SK-N-SH treated with all-trans-retinoic acid at 6 μM for 48 hours (cell line): ENCODE results near the gene MRPS21.

Experiments used
- ATAC-seq: fragments of 200-7000 bp; cut with Tn5 transposase; 3 replicates; pipeline ENCODE4 v1.9.1; 2020; ENCODE audit warnings: mild to moderate bottlenecking, moderate library complexity
- ARNTL ChIP-seq: fragments of 450-650 bp; formaldehyde crosslinking; IDR thresholded peaks from 2 replicates; pipeline ENCODE4 v1.5.0; 2020; ENCODE audit warnings: low read depth, mild to moderate bottlenecking, moderate library complexity, borderline replicate concordance
- BACH2 ChIP-seq: fragments of 250-450 bp; sonication (Bioruptor Pico); IDR thresholded peaks from 2 replicates; pipeline ENCODE4 v1.9.0; 2021; ENCODE audit warnings: mild to moderate bottlenecking, borderline replicate concordance
- CSDC2 ChIP-seq: fragments of 250-450 bp; sonication (Bioruptor Pico); IDR thresholded peaks from 2 replicates; pipeline ENCODE4 v1.5.0; 2020; ENCODE audit warnings: mild to moderate bottlenecking, moderate library complexity
- ESRRG ChIP-seq: fragments of 250-450 bp; sonication (Bioruptor Pico); IDR thresholded peaks from 2 replicates; pipeline ENCODE4 v1.6.1; 2021; ENCODE audit warnings: mild to moderate bottlenecking
- GLIS3 ChIP-seq: fragments of 250-450 bp; sonication (Bioruptor Pico); IDR thresholded peaks from 2 replicates; pipeline ENCODE4 v1.5.0; 2020; ENCODE audit warnings: mild to moderate bottlenecking, moderate library complexity
- ISL1 ChIP-seq: fragments of 250-450 bp; sonication (Bioruptor Pico); IDR thresholded peaks from 2 replicates; pipeline ENCODE4 v2.1.2; 2022; ENCODE audit warnings: mild to moderate bottlenecking, moderate library complexity
- OSR1 ChIP-seq: fragments of 250-450 bp; sonication (Bioruptor Pico); IDR thresholded peaks from 2 replicates; pipeline ENCODE4 v1.8.0; 2022; ENCODE audit warnings: moderate library complexity, mild to moderate bottlenecking, inconsistent platforms
- PATZ1 ChIP-seq: fragments of 250-450 bp; sonication (Bioruptor Pico); IDR thresholded peaks from 2 replicates; pipeline ENCODE4 v1.8.0; 2020; ENCODE audit warnings: mild to moderate bottlenecking, moderate library complexity, borderline replicate concordance
- PPARA ChIP-seq: fragments of 250-450 bp; sonication (Bioruptor Pico); IDR thresholded peaks from 2 replicates; pipeline ENCODE4 v1.5.0; 2020; ENCODE audit warnings: mild to moderate bottlenecking, borderline replicate concordance
- TCF4 ChIP-seq: fragments of 250-450 bp; sonication (Bioruptor Pico); IDR thresholded peaks from 2 replicates; pipeline ENCODE4 v1.8.0; 2021; ENCODE audit warnings: mild to moderate bottlenecking, moderate library complexity, borderline replicate concordance
- ZC3H10 ChIP-seq: fragments of 250-450 bp; sonication (Bioruptor Pico); IDR thresholded peaks from 2 replicates; pipeline ENCODE4 v1.5.1; 2021; ENCODE audit warnings: mild to moderate bottlenecking, moderate library complexity
- ZFP3 ChIP-seq: fragments of 250-450 bp; sonication (Bioruptor Pico); IDR thresholded peaks from 2 replicates; pipeline ENCODE4 v1.5.0; 2020; ENCODE audit warnings: mild to moderate bottlenecking, moderate library complexity
- ZFP30 ChIP-seq: fragments of 450-650 bp; formaldehyde crosslinking; IDR thresholded peaks from 2 replicates; pipeline ENCODE4 v1.5.0; 2022; ENCODE audit warnings: mild to moderate bottlenecking, moderate library complexity
- ZNF565 ChIP-seq: fragments of 450-650 bp; formaldehyde crosslinking; conservative IDR thresholded peaks from 2 replicates; pipeline ENCODE4 v1.5.0; 2020; ENCODE audit warnings: low read depth, mild to moderate bottlenecking, moderate library complexity
- ZNF70 ChIP-seq: fragments of 450-650 bp; formaldehyde crosslinking; IDR thresholded peaks from 2 replicates; pipeline ENCODE4 v1.5.0; 2020; ENCODE audit warnings: mild to moderate bottlenecking, moderate library complexity
- TF ChIP-seq, protein P1 (sequence below): fragments of 250-450 bp; sonication (Bioruptor Pico); IDR thresholded peaks from 2 replicates; pipeline ENCODE4 v1.8.0; 2021; ENCODE audit warnings: low read depth, mild to moderate bottlenecking, moderate library complexity, borderline replicate concordance
- TF ChIP-seq, protein P2 (sequence below): fragments of 250-450 bp; sonication (Bioruptor Pico); IDR thresholded peaks from 2 replicates; pipeline ENCODE4 v1.5.1; 2021; ENCODE audit warnings: mild to moderate bottlenecking, moderate library complexity
- TF ChIP-seq, protein P3 (sequence below): fragments of 250-450 bp; sonication (Bioruptor Pico); IDR thresholded peaks from 2 replicates; pipeline ENCODE4 v1.5.1; 2020; ENCODE audit warnings: low read depth, mild to moderate bottlenecking, moderate library complexity
- TF ChIP-seq, protein P4 (sequence below): fragments of 250-450 bp; sonication (Bioruptor Pico); IDR thresholded peaks from 2 replicates; pipeline ENCODE4 v1.5.0; 2020; ENCODE audit warnings: mild to moderate bottlenecking, moderate library complexity

The MRPS21 gene

DNA sequence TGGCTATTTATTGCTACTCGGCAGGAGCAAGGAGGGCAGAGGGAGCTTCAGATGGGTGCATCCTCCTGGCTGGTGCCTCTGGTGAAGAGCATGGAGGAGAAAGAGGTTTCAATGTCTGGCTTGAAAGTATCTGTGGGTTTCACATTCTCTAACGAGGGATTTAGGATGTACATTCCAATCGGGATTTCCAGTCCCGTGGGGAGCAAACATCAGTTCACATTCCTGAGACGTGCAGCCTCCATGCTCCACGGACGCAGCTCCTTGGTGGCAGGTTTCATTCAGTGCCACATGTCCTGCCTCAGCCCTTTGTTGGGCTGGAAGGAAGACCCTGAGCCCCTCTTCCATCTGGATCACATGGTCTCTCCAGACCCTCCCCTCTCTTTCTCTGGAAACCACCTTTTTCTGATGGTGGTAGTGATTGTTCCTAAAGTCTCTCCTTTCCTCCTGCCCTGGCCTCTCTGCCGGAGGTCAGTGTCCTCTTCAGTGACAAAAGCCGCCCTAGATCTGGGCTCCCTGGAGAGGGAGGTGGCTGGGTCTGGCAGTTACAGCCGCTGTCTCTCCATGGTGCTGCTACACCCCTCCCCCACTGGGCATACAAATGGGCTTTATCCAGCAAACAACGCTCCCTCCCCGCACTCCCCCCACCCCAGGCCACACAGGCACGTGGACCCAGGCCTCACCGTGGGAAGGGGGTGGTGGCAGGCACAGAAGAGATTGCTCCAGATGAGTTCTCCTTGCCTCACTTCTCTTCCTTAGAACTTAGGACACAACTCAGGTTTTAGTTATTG is 36.9 kb upstream of the MRPS21 start:
- ATAC-seq, result no peak
- TF ChIP-seq, protein P1, sequence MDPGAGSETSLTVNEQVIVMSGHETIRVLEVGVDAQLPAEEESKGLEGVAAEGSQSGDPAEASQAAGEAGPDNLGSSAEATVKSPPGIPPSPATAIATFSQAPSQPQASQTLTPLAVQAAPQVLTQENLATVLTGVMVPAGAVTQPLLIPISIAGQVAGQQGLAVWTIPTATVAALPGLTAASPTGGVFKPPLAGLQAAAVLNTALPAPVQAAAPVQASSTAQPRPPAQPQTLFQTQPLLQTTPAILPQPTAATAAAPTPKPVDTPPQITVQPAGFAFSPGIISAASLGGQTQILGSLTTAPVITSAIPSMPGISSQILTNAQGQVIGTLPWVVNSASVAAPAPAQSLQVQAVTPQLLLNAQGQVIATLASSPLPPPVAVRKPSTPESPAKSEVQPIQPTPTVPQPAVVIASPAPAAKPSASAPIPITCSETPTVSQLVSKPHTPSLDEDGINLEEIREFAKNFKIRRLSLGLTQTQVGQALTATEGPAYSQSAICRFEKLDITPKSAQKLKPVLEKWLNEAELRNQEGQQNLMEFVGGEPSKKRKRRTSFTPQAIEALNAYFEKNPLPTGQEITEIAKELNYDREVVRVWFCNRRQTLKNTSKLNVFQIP (CRISPR knock-in tag), result no peak
- TF ChIP-seq BACH2 (no peak), ZNF565 (no peak), ESRRG (CRISPR knock-in tag) (no peak), GLIS3 (CRISPR knock-in tag) (no peak), TCF4 (CRISPR knock-in tag) (no peak), ZNF70 (no peak), ZFP3 (CRISPR knock-in tag) (no peak), PPARA (CRISPR knock-in tag) (no peak), ISL1 (CRISPR knock-in tag) (no peak), OSR1 (CRISPR knock-in tag) (no peak), PATZ1 (CRISPR knock-in tag) (no peak), ZC3H10 (CRISPR knock-in tag) (no peak)
- TF ChIP-seq, protein P2, sequence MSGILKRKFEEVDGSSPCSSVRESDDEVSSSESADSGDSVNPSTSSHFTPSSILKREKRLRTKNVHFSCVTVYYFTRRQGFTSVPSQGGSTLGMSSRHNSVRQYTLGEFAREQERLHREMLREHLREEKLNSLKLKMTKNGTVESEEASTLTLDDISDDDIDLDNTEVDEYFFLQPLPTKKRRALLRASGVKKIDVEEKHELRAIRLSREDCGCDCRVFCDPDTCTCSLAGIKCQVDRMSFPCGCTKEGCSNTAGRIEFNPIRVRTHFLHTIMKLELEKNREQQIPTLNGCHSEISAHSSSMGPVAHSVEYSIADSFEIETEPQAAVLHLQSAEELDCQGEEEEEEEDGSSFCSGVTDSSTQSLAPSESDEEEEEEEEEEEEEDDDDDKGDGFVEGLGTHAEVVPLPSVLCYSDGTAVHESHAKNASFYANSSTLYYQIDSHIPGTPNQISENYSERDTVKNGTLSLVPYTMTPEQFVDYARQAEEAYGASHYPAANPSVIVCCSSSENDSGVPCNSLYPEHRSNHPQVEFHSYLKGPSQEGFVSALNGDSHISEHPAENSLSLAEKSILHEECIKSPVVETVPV (CRISPR knock-in tag), result no peak
- TF ChIP-seq, protein P3, sequence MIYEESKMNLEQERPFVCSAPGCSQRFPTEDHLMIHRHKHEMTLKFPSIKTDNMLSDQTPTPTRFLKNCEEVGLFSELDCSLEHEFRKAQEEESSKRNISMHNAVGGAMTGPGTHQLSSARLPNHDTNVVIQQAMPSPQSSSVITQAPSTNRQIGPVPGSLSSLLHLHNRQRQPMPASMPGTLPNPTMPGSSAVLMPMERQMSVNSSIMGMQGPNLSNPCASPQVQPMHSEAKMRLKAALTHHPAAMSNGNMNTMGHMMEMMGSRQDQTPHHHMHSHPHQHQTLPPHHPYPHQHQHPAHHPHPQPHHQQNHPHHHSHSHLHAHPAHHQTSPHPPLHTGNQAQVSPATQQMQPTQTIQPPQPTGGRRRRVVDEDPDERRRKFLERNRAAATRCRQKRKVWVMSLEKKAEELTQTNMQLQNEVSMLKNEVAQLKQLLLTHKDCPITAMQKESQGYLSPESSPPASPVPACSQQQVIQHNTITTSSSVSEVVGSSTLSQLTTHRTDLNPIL, result no peak
- TF ChIP-seq, protein P4, sequence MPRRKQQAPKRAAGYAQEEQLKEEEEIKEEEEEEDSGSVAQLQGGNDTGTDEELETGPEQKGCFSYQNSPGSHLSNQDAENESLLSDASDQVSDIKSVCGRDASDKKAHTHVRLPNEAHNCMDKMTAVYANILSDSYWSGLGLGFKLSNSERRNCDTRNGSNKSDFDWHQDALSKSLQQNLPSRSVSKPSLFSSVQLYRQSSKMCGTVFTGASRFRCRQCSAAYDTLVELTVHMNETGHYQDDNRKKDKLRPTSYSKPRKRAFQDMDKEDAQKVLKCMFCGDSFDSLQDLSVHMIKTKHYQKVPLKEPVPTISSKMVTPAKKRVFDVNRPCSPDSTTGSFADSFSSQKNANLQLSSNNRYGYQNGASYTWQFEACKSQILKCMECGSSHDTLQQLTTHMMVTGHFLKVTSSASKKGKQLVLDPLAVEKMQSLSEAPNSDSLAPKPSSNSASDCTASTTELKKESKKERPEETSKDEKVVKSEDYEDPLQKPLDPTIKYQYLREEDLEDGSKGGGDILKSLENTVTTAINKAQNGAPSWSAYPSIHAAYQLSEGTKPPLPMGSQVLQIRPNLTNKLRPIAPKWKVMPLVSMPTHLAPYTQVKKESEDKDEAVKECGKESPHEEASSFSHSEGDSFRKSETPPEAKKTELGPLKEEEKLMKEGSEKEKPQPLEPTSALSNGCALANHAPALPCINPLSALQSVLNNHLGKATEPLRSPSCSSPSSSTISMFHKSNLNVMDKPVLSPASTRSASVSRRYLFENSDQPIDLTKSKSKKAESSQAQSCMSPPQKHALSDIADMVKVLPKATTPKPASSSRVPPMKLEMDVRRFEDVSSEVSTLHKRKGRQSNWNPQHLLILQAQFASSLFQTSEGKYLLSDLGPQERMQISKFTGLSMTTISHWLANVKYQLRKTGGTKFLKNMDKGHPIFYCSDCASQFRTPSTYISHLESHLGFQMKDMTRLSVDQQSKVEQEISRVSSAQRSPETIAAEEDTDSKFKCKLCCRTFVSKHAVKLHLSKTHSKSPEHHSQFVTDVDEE (CRISPR knock-in tag), result no peak
- TF ChIP-seq, all 23 proteins: peak for 0

GRCh38 chr1:150257624-150258585 is 35.8 kb upstream of the MRPS21 start, which contains the start of gene CA14:
TSS of gene CA14 (plus strand) at chr1:150257774. CDS start at chr1:150258129, 355 bp downstream.
- no peak for ATAC-seq
- TF ChIP-seq, protein P3, result no peak
- TF ChIP-seq ESRRG (CRISPR knock-in tag) (no peak), ISL1 (CRISPR knock-in tag) (no peak), CSDC2 (CRISPR knock-in tag) (no peak), ZNF70 (no peak), ZC3H10 (CRISPR knock-in tag) (no peak), ZFP30 (CRISPR knock-in tag) (no peak), OSR1 (CRISPR knock-in tag) (no peak), ARNTL (no peak), TCF4 (CRISPR knock-in tag) (no peak), ZFP3 (CRISPR knock-in tag) (no peak)
- TF ChIP-seq, protein P4 (CRISPR knock-in tag), result no peak
- TF ChIP-seq, protein P2 (CRISPR knock-in tag), result no peak
